Neural crest cell (in vitro differentiated cells): ENCODE results near the gene NT5C1A. TPM values are rescaled to one million over a fixed set of nuclear protein-coding genes. Genes with fewer than 3 reads are reported as not detected.

ENCODE experiments used
- DNase-seq: peaks from one replicate; pipeline ENCODE4 v3.0.0; 2021; ENCODE audit warnings: low read depth, mixed read lengths, low spot score
- H3K27ac Mint-ChIP-seq: one replicate; pipeline ENCODE4 v1.8.0; 2021; ENCODE audit warnings: mild to moderate bottlenecking, mixed read lengths; ENCODE audit not compliant: unreplicated experiment
- H3K27me3 Mint-ChIP-seq: 2 replicates; pipeline ENCODE4 v1.8.0; 2021; ENCODE audit warnings: low read depth, mild to moderate bottlenecking, mixed read lengths
- H3K36me3 Mint-ChIP-seq: 2 replicates; pipeline ENCODE4 v1.8.0; 2021; ENCODE audit warnings: low read depth, mild to moderate bottlenecking, mixed read lengths
- H3K4me1 Mint-ChIP-seq: 2 replicates; pipeline ENCODE4 v1.8.0; 2021; ENCODE audit warnings: mixed read lengths
- H3K4me3 Mint-ChIP-seq: one replicate; pipeline ENCODE4 v1.8.0; 2021; ENCODE audit warnings: mild to moderate bottlenecking, mixed read lengths
- H3K9me3 Mint-ChIP-seq: 2 replicates; pipeline ENCODE4 v1.8.0; 2021; ENCODE audit warnings: mixed read lengths
- CTCF ChIP-seq: fragments of 200-600 bp; sonication (generic); conservative IDR thresholded peaks from 2 replicates; pipeline ENCODE4 v1.5.0; 2021; ENCODE audit warnings: antibody characterized with exemption, mild to moderate bottlenecking
- total RNA-seq: library from RNA; stranded (reverse); gene quantifications from 2 replicates; pipeline ENCODE4 v1.2.1, GENCODE V29; 2021

Gene NT5C1A
- total RNA-seq, 1 donor from 2014 or later, result not detected

DNA sequence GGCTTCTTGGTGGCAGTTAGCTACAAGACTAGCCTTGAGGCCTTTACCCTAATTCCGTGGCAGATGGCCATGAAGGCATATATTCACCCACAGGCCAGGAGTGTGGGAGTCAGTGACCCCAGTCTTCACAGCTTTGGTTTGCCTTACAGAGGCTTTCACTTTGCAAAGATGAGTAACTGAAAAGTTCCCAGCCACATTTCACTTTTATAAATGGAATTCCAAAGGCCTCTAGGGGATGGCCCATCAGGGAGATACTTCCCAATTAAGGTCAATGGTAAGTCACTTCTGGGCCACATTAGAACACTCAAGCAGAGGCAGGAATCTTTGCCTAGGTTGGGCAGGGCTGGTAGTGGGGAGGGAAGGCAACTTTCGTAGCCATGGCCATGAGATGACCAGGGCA, 19.4 kb downstream of the NT5C1A start:
- H3K27me3 Mint-ChIP-seq, result peaks cover 9% of the 10 kb centered on the region
- H3K36me3 Mint-ChIP-seq, result no peaks in the 10 kb centered on the region
- H3K4me1 Mint-ChIP-seq, result no peaks in the 10 kb centered on the region
- H3K4me3 Mint-ChIP-seq, result no peak overlapping the region
- no peak overlapping the region for H3K27ac Mint-ChIP-seq
- no peaks in the 10 kb centered on the region for H3K9me3 Mint-ChIP-seq
- no peak for TF ChIP-seq CTCF
- DNase-seq, result no peak

- TF ChIP-seq CTCF, result no peak
- Mint-ChIP-seq H3K36me3 (no peaks in the 10 kb centered on the region), H3K27ac (no peak overlapping the region), H3K9me3 (no peaks in the 10 kb centered on the region), H3K4me1 (peaks cover 4% of the 10 kb centered on the region), H3K4me3 (no peak overlapping the region), H3K27me3 (peaks cover 9% of the 10 kb centered on the region)
- no peak for DNase-seq
Measured at GRCh38 chr1:39652105-39652504, 19.8 kb downstream of the NT5C1A start.

DNA sequence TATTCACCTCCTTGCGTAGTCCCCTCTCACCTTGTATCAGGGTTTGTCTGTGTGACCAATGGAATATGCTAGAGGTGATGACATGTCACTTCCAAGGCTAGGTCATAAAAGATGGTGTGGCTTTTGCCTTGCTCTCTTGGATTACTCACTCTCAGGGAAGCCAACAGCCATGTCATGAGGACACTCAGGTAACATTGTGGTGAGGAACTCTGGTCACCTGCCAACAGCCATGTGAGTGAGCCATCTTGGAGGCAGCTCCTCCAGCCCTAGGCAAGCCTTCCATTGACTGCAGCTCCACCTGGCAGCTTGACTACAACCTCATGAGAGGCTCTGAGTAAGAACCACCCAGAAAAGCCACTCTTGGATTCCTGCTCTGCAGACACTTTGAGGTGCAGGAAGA, 21.5 kb downstream of the NT5C1A start:
- TF ChIP-seq CTCF, result no peak
- H3K4me1 Mint-ChIP-seq, result peaks cover 15% of the 10 kb centered on the region
- H3K27me3 Mint-ChIP-seq, result peaks cover 9% of the 10 kb centered on the region
- no peak overlapping the region for H3K4me3 Mint-ChIP-seq
- no peak for DNase-seq
- H3K27ac Mint-ChIP-seq, result no peak overlapping the region
- no peaks in the 10 kb centered on the region for H3K36me3 Mint-ChIP-seq
- no peaks in the 10 kb centered on the region for H3K9me3 Mint-ChIP-seq

DNA sequence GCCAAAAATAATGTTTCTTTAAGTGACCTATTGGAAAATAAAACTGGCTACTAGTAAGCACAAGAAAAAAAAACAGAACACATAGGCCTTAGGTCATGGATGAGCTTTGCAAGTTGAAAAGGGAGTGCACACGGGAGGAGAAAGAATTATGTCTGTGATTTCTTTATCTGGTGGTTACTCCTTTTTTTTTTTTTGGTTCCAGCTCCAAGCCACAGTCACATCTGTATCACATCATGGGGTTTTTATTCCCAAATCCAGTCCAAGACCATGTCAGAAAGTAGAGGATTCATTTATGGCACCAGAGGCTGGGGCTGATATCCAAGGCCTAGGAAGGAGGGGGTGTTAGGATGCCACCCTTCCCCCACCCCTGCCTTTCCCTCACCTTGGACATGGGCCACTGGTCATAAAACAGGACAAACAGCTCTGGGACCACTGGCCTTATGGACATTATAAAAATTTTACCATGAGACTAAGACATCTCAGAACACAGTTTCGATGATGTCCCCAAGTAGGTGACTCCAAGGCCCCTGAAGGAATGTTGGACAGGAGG, 22.2 kb downstream of the NT5C1A start:
- H3K4me3 Mint-ChIP-seq, result no peak overlapping the region
- H3K27ac Mint-ChIP-seq, result no peak overlapping the region
- DNase-seq, result no peak
- H3K27me3 Mint-ChIP-seq, result peaks cover 9% of the 10 kb centered on the region
- no peaks in the 10 kb centered on the region for H3K9me3 Mint-ChIP-seq
- TF ChIP-seq CTCF, result no peak
- H3K4me1 Mint-ChIP-seq, result peaks cover 15% of the 10 kb centered on the region
- H3K36me3 Mint-ChIP-seq, result no peaks in the 10 kb centered on the region

- no peak overlapping the region for H3K4me3 Mint-ChIP-seq
- no peak overlapping the region for H3K27ac Mint-ChIP-seq
- H3K9me3 Mint-ChIP-seq, result no peaks in the 10 kb centered on the region
- TF ChIP-seq CTCF, result no peak
- no peaks in the 10 kb centered on the region for H3K27me3 Mint-ChIP-seq
- H3K36me3 Mint-ChIP-seq, result no peaks in the 10 kb centered on the region
- no peak for DNase-seq
- peaks cover 20% of the 10 kb centered on the region for H3K4me1 Mint-ChIP-seq
Measured at GRCh38 chr1:39648496-39648895, 23.4 kb downstream of the NT5C1A start.
